Astrocyte of the cerebellum (primary cell): ENCODE results near the gene CRTAP.
"Not testable (repeated sequence)": the region's sequence is repeated elsewhere in the genome, so short reads cannot be mapped to it uniquely, and the experiment has no call there.

Source experiments
- DNase-seq: peaks from one replicate; pipeline ENCODE4 v3.0.0-alpha.2; 2011; ENCODE audit warnings: low read depth
- H3K4me3 ChIP-seq: 2 replicates; pipeline ENCODE4 v1.5.1; 2011; ENCODE audit warnings: mild to moderate bottlenecking, low read depth, low read length, moderate library complexity
- CTCF ChIP-seq: IDR thresholded peaks from 2 replicates; pipeline ENCODE4 v1.5.1; 2012; ENCODE audit warnings: low read length, low read depth, moderate library complexity, mild to moderate bottlenecking; ENCODE audit errors: missing control alignments
- in situ Hi-C: cut with HindIII; loops from 2 replicates; pipeline ENCODE4 v1.10.0; 2017; ENCODE audit warnings: low sequenced_read_pairs

The CRTAP gene

GRCh38 chr3:33099109-33099645, 14.6 kb upstream of the CRTAP start:
- no peak for TF ChIP-seq CTCF
- in situ Hi-C loops, result no loop called here
- no peak for DNase-seq
- H3K4me3 ChIP-seq, result no peak overlapping the region

DNA sequence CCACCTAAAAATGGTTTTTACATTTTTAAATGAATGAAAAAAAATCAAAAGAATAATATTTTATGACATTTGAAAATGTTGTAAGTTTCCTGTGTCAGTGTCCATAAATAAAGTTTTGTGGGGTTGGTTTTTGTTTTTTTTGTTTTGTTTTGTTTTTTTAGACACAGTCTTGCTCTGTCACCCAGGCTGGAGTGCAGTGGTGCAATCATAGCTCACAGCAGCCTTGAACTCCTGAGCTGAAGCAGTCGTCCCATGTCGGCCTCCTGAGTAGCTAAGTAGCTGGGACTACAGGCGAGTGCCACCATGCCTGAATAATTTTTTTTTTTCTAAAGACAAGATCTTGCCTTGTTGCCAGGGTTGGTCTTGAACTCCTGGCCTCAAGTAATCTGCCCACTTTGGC, 14.1 kb upstream of the CRTAP start:
- in situ Hi-C loops, result no loop called here
- no peak for DNase-seq
- no peak for TF ChIP-seq CTCF
- H3K4me3 ChIP-seq, result no peak overlapping the region

DNA sequence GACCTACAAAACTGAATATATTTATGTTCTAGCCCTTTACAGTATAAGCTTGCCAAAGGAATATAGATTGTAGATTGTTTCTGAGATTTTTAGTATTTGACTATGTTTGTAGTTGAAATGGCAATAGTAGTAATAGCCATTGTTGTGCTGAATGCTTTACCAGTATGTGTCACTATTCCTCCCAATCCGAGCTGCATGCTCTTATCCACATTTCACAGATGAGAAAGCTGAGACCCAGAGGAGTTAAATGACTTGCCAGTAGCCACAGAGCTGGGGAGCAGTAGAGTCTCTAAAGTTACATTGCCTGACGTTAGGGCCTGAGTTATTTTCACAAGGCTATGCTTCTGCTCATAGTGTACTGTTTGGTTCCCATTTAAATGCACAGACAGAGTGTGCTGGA, 13.6 kb upstream of the CRTAP start:
- H3K4me3 ChIP-seq, result no peak overlapping the region
- in situ Hi-C loops, result no loop called here
- TF ChIP-seq CTCF, result no peak
- DNase-seq, result no peak

GRCh38 chr3:33103034-33103433, 10.8 kb upstream of the CRTAP start:
- no peak for TF ChIP-seq CTCF
- no peak for DNase-seq
- in situ Hi-C loops, result no loop called here
- H3K4me3 ChIP-seq, result no peak overlapping the region

DNA sequence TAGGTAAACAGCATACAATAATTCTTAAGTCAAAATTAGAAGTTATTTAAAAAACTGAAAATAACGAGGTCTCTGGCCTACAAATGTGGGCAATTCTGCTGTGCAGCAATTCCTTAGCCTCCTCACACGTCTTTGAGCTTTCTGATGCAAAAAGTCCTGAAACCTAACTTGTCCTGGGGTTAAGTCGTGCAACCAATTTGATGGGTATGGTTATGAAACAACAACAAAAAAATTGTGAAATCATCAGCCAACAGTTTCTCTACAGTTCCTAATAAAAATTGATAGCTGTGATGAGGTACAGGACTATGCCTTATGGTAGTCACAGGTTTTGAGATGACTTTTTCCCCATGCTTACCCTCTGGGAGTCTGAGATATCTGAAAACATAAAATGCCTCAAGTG, 10.3 kb upstream of the CRTAP start:
- in situ Hi-C loops, result no loop called here
- no peak overlapping the region for H3K4me3 ChIP-seq
- DNase-seq, result no peak
- no peak for TF ChIP-seq CTCF

- DNase-seq, result no peak
- no peak overlapping the region for H3K4me3 ChIP-seq
- in situ Hi-C loops, result no loop called here
- TF ChIP-seq CTCF, result no peak
Measured at GRCh38 chr3:33104803-33105202, 9.0 kb upstream of the CRTAP start.

DNA sequence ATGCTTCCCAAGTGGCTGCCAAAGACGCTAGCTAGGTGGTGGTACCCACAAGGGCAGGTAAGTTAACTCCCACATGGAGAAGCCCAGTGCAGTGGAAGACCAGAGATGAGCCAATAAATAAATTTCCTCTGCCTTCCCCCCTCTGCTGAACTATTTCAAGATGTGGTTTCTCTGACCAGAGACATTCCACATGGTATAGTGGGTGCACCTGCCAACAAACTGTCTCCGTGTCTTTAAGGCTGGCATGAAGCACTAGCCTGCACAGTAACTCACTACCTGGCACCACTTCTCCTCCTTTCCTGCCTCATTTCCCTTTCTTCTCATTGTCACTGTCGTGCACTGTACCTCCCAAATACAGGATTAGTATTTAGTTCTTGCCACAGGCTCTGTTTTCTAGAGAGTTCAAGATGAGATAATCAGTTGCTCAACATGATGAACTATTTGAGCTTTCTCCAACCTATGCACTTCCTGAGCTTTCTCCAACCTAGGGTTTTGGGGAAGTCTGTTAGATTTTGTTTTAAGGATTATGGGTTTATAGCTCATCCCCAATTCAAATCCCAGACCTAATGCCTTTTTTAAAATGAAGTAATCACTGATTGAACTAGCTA, 8.4 kb upstream of the CRTAP start:
- H3K4me3 ChIP-seq, result no peak overlapping the region
- no peak for TF ChIP-seq CTCF
- in situ Hi-C loops, result no loop called here
- DNase-seq, result no peak

GRCh38 chr3:33106854-33107253, 7.0 kb upstream of the CRTAP start:
- H3K4me3 ChIP-seq, DNase-seq, in situ Hi-C loops: not testable (repeated sequence)
